GM10847 (cell line): ENCODE results near the gene CPED1.

ENCODE experiments used
- POLR2A ChIP-seq: IDR thresholded peaks from 2 replicates; pipeline ENCODE4 v1.6.1; 2011; ENCODE audit not compliant: insufficient read length; ENCODE audit errors: extremely low read depth

Gene CPED1

DNA sequence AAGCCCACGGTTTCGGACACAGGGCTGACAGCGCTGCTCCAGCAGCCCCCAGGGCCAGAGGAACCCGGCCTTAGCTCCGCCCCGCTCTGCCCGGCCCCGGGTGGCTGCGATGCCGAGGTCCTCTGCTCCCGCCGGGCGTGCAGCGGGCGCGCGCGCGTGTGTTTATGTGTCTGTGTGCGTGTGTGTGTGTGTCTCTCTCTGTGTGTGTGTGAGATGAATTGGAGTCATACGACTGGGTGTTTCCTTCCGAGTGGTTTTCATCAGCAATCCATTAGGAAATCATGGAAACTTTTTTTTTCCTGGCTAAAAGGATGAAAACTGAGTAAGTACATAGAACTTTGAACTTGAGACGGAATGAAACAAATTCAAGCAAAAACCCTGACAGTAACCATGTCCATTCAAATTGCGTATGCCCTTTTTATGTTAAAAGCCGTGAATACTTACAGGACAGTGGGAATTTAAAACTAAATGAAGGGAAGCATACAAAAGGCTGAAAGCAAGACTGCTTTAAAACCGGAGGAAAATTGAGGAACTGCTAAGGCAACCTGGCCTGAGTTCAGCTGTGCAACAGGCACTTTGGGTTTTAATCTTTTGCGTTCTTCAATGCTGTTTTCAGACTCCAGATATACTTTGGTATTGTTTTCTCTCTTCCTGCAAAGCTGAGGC lies at the start of gene CPED1:
Gene CPED1 (plus strand): TSS at position 121 of the 666 bp plus-strand sequence. CDS start 911 bp downstream, outside the sequence.
- no peak for TF ChIP-seq POLR2A

GRCh38 chr7:120939345-120939744 lies 49.2 kb upstream of the CPED1 start:
- no peak for TF ChIP-seq POLR2A

DNA sequence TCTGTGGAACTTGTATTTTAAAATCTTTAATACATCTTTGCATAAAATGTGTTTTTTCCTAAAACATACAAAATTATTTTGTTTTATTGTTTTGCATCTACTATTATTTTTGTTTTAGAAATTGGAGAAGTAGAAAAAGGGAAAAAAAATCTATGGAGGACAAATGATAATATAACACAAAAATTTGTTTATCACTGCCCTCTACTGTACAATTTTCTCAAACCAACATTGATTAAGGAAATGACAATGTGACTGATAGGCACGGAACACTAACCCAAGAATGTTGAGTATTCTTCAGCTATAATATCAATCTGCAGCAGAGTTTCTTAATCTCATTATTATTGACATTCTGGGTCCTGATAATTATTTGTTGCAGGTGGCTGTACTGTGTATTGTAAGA lies 47.4 kb upstream of the CPED1 start:
- no peak for TF ChIP-seq POLR2A

- no peak for TF ChIP-seq POLR2A
Measured at GRCh38 chr7:120941856-120942255, 46.7 kb upstream of the CPED1 start.

GRCh38 chr7:120942861-120943260 lies 45.6 kb upstream of the CPED1 start:
- TF ChIP-seq POLR2A: no peak

GRCh38 chr7:120944826-120945562 lies 43.5 kb upstream of the CPED1 start:
- no peak for TF ChIP-seq POLR2A

DNA sequence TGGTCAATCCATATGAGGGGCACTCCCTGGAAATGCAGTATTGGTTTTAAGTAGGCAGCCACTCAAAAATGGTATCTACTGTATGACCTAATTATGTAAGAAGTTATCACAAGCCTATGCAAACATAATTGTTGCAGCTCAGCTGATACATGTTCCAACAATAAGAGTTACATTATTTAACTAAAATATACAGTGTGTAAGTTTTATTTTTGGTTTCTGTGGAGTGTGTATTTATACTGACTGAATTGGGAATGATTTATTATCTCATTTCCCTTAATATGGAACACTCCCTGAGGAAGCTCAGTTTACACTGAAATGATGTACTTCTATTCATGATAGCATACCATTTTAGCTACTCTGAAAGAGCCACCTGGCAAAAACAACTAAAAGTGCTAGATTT lies 40.5 kb upstream of the CPED1 start:
- no peak for TF ChIP-seq POLR2A

DNA sequence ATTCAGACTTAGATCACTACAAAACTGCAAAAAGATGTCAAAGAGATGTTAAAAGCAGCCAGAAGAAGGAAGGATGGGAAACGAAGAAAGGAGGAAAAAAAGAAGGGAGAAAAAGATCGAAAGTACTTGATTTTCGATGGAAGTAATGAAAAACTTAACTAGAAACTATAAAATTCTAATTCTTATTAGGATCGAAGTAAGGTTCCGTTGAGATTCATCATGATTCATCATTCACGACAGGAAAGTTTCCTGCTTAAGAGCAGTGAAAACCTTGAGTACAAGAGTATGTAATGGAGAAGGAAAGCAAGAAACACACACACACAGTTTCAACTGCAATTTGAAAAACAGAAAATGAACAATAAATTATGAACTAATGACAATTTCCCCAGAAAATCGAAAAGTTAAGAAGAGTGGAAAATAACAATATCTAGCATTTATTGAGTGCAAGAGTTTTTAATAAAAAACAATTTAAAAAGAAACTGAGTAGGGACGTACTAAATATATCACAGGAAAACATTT lies 39.1 kb upstream of the CPED1 start:
- no peak for TF ChIP-seq POLR2A

DNA sequence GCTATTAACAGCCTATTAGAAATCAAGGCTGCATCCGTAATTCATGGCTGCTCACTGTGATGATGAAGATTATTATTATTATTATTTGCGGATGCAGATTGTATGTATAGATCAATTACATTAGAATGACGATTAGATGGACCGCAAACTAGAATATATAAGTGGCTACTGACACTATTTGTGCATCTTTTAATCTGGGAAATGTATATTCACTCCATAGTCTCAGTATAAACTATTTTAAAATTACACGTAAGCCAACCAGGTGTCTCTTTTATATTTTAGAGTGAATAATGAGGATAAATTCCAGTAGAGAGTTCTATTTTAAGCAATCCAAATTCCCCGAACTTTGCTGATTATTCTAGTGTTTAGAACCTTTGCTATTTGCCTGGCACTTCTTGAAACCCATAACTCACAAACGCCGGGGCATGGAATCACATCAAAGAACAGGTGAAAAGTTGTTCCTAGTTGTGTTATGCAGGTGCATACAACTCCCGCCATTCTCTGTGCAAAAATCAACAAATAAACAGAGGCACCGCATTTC lies 38.4 kb upstream of the CPED1 start:
- no peak for TF ChIP-seq POLR2A

- peak; percentile 24 for TF ChIP-seq POLR2A
Measured at GRCh38 chr7:120950539-120951308, 37.8 kb upstream of the CPED1 start, which contains the start of gene ING3. ING3 (plus strand) TSS chr7:120950777; CDS start chr7:120950897, 120 bp downstream.

DNA sequence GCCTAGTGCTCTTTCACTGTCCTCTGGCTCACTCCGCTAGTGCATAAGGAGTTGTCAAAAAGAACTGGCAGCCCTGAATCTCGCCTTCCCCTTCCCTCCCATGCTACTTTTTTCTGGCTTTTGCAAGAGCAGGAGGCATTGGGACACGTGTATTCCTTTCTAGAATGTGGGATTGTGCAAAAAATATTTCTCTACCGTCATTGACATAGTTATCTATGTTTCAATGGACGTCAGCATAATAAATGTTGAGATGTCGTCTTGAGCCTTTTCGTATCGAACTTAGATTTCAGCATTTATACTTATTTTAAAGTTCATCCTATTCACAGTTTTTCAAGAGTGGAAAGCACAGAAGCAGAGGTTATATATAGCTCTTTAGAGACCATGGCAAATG lies 37.2 kb upstream of the CPED1 start:
- no peak for TF ChIP-seq POLR2A

GRCh38 chr7:120951826-120952225 lies 36.7 kb upstream of the CPED1 start:
- TF ChIP-seq POLR2A: no peak

DNA sequence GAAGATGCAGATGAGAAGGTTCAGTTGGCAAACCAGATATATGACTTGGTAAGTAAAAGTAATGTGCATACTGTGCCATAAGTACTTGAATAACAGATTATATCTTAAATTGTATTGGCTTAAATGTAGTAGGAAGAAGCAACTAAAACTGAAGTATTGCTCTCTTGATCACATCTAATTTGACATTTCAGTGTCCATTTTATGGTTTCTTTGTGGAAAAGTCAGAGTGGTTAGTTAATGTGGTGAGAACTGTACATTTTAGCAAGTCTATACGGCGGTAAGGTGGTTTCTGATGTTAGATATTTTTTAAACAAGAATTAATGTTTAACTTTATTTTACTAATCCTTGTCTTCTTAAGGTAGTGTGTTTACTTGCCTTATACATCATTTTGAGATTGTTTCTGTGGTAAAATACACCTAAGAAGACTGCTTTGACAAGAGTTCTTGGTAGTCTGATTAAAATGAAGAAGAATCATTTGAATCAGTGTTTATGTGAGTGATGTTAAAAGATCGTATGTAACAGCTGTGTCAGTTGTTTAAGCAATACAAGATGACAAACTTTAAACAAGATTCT lies 32.8 kb upstream of the CPED1 start:
- no peak for TF ChIP-seq POLR2A

GRCh38 chr7:120959929-120960484 lies 28.5 kb upstream of the CPED1 start:
- TF ChIP-seq POLR2A: no peak

DNA sequence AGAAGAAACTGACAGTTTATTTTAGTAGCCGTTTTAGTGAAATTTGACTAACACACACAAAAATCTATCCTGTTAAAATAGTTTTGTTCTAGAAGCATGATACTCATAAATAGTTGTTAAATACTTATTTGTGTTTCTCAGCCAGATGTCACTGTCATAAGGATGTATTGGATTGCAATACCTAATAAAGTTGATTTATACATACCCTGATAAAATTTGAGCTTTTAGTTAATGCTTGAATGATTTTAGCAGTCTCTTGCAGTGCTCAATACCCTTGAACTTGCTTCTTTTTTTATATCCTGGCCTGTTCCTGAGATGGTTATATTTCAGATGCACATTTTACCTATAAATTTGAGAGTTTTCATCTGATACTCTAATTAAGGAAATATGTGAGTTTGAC lies 27.8 kb upstream of the CPED1 start:
- TF ChIP-seq POLR2A: no peak
